Tibial nerve (tissue), 4 donors: Measurements from ENCODE around the gene ADAM21.

ENCODE experiments used
- CTCF ChIP-seq, 5 experiments: fragments of 200-600 bp in 3 of 5; fragments of 450-650 bp in 2 of 5; sonication (generic) in 3 of 5; IDR thresholded peaks; one replicate each; pipeline ENCODE4 v1.5.1; 2016 to 2019; ENCODE audit warnings: antibody characterized with exemption in 5 of 5, mild to moderate bottlenecking in 3 of 5, moderate library complexity in 2 of 5
- EP300 ChIP-seq, 2 donors: sonication (generic); formaldehyde crosslinking; IDR thresholded peaks; one replicate each; pipeline ENCODE4 v1.6.1; 2017; ENCODE audit warnings: antibody characterized with exemption in 2 of 2, mild to moderate bottlenecking in 1 of 2
- POLR2A ChIP-seq, 2 donors: fragments of 450-650 bp; IDR thresholded peaks; one replicate each; pipeline ENCODE4 v1.6.1; 2017; ENCODE audit warnings: antibody characterized with exemption in 2 of 2, mild to moderate bottlenecking in 2 of 2, moderate library complexity in 2 of 2

- TF ChIP-seq CTCF (IDR thresholded peaks at IDR 0.05) (no peak), EP300 (IDR thresholded peaks at IDR 0.05) (no peak), POLR2A (IDR thresholded peaks at IDR 0.05) (no peak)
Measured at GRCh38 chr14:70473825-70474224, 21.9 kb downstream of the ADAM21 start.
